Fibroblast of pulmonary artery (primary cell): ENCODE data around the gene VSTM4.

Experiments used
- DNase-seq: peaks from one replicate; pipeline ENCODE4 v3.0.0-alpha.2; 2010; ENCODE audit warnings: low read depth
- H3K4me3 ChIP-seq: replicated peaks from 2 replicates; pipeline ENCODE4 v1.5.1; 2011; ENCODE audit warnings: low read depth, mild to moderate bottlenecking, control low read depth, low read length, moderate library complexity
- TF ChIP-seq, protein P1 (sequence below): IDR thresholded peaks from 2 replicates; pipeline ENCODE4 v1.5.1; 2011; ENCODE audit warnings: mild to moderate bottlenecking, control low read depth, low read length, inconsistent platforms; ENCODE audit errors: missing control alignments

The VSTM4 gene

DNA sequence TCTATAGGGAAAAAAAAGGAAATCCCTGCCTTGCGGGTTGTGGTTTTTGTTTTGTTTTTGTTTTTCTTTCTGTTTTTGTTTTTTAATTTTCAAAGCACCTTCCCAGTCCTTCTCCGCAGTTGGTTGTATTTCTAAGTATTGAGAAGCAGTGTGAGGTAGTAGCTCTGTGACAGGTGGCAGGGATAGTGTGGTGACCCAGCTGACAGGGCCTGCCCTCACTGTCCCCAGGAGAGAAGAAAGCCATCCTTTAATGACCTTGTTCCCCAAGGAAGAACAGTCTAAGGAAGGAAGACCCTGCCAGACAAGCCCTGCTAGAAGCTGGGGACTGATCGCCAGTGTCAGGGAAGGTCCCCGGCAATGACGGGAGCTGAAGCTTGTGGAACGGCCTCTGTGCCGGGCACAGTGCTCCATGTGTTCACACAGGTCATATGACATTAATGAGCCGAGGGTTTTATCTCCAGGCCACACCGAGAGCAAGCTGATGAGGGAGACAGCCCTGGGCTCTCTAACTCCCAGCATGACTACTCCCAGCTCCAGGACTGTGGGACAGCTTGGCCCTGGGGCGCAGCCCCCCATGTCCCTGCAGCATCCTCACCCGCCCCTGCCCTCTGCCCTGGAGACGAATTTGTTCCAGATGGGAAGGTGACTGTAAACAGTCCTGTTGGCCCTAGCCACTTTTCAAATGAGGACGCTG, 106.7 kb downstream of the VSTM4 start:
- no peak for DNase-seq
- TF ChIP-seq, protein P1, sequence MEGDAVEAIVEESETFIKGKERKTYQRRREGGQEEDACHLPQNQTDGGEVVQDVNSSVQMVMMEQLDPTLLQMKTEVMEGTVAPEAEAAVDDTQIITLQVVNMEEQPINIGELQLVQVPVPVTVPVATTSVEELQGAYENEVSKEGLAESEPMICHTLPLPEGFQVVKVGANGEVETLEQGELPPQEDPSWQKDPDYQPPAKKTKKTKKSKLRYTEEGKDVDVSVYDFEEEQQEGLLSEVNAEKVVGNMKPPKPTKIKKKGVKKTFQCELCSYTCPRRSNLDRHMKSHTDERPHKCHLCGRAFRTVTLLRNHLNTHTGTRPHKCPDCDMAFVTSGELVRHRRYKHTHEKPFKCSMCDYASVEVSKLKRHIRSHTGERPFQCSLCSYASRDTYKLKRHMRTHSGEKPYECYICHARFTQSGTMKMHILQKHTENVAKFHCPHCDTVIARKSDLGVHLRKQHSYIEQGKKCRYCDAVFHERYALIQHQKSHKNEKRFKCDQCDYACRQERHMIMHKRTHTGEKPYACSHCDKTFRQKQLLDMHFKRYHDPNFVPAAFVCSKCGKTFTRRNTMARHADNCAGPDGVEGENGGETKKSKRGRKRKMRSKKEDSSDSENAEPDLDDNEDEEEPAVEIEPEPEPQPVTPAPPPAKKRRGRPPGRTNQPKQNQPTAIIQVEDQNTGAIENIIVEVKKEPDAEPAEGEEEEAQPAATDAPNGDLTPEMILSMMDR, result no peak

DNA sequence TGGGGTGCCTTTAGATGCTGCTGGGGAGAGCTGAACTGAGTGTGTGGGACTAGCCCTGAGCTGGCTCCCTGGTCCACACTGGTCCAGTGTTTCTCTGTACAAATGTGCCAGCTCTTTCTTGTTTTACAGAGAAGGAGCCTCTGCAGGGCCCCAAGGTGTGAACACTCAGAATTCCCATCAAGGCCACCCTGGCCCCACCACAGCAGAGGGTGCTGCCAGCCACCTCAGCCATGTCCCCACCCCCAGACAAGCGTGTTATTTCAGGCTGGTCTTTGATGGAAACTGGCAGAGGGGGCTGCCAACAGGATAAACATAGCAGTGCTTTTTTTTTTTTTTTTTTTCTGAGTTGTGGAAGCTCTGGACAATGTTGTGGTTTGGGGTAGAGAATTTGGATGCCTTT, 107.2 kb downstream of the VSTM4 start:
- DNase-seq, result no peak
- H3K4me3 ChIP-seq, result no peak overlapping the region
- TF ChIP-seq, protein P1, result no peak

More for the DNA sequence above, 106.7 kb downstream of the VSTM4 start:
- H3K4me3 ChIP-seq, result no peak overlapping the region

DNA sequence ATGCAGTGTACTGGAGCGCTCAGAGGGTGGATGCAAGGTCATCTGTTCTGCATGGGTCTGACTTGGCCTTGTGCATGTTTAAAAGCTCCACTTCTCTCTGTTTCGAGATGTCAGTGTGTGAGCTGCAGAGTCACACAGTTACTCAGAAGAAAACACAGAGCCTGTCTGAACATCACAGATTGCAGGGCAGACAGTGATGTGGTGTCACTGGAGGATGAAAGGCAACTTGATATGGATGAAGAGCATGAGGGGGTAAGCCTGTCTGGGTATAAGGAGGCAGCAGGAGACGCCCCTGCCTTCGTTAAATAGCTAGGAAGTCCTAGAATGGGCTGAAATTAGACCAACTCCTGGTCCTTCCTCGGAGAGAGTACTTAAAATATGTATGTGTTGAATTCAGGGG, 108.2 kb downstream of the VSTM4 start:
- TF ChIP-seq, protein P1, result no peak
- no peak for DNase-seq
- no peak overlapping the region for H3K4me3 ChIP-seq

DNA sequence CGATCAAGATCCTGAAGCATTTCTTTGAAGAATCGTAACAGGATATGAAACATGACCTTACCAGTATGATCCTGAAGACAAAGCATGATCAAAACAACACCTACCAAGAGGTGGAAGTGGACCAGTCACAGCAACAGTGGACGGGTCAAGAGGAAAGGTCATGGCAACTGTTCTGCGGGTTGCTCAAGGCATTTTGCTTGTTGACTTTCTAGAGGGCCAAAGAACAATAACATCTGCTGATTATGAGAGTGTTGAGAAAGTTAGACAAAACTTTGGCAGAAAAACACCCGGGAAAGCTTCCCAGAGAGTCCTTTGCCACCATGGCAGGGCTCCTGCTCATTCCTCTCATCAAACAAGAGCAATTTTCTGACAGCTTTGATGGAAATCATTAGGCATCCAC, 110.1 kb downstream of the VSTM4 start:
- no peak overlapping the region for H3K4me3 ChIP-seq
- DNase-seq, result no peak
- TF ChIP-seq, protein P1, result no peak

DNA sequence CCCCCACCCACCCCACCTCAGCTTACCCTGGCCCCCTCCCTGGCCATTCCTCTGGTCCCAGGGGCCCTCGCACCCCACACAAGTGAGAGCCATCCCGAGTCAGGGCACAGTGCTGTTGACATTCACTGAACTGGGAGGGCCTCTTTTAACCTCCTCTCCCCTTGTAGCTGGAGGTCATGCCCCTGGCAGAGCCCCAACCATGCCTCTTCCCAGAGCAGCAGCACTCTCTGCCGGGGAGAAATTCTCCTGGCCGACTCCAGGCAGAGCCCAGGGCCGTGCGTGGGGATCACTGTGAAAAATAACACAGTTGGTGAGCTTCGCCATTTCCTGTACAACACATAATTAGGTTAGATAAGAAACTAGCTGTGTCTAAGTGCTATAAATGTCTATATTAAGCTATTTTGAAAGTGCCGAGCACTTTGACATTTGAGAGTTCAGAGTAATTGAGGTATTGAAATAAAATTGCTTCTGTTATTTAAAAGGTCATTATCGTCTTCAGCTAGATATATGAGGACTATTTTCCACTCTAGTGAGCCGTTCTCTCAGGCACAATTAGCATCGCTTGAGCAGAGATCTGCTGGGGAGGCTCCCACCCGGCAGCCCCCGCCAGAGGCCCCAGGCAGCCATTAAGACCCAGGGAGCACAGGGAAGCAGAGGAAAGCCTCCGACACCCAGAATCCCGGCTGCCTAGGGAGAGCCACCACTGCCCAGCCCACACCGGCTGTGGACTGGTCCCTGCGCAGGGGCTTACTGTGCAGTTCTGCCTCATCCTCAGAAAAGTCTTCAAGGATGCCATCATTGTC, 113.3 kb downstream of the VSTM4 start:
- no peak for DNase-seq
- H3K4me3 ChIP-seq, result no peak overlapping the region
- TF ChIP-seq, protein P1, result no peak

DNA sequence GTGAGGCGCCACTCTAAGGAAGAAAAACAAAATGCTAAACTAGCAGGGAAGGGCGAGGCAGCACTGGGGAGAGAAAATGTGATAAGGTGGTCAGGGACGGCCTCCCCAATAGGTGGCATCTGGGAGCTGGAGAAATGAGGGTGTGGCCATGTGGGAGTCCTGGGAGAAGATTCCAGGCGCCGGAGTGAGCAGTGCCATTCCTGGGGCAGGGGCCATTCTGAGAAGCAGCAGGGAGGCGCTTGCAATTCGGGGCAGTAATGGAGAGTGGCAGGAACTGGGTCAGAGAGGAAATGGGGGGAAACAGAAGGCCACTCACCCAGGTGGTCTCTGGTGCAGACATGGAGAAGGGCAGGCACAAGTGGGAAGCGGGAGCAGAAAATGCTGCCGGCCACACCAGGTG, 113.9 kb downstream of the VSTM4 start:
- no peak for DNase-seq
- TF ChIP-seq, protein P1, result no peak
- H3K4me3 ChIP-seq, result no peak overlapping the region
